ENCODE measurements around the gene APEH.

The APEH gene

GRCh38 chr3:49652218-49652902, 21.8 kb upstream of the APEH start:
- FAIRE-seq, result no peak

DNA sequence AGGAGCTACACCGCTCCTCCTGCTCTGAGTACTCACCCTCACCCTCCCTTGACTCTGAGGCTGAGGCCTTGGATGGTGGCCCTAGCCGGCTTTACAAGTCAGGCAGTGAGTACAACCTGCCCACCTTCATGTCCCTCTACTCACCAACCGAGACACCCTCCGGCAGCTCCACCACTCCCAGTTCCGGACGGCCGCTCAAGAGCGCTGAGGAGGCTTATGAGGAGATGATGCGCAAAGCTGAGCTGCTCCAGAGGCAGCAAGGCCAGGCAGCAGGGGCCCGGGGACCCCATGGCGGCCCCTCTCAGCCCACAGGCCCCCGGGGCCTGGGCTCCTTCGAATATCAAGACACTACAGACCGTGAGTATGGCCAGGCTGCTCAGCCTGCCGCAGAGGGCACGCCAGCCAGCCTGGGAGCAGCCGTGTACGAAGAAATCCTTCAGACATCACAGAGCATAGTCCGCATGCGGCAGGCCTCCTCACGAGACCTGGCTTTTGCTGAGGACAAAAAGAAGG, 21.2 kb upstream of the APEH start:
- FAIRE-seq, result no peak

DNA sequence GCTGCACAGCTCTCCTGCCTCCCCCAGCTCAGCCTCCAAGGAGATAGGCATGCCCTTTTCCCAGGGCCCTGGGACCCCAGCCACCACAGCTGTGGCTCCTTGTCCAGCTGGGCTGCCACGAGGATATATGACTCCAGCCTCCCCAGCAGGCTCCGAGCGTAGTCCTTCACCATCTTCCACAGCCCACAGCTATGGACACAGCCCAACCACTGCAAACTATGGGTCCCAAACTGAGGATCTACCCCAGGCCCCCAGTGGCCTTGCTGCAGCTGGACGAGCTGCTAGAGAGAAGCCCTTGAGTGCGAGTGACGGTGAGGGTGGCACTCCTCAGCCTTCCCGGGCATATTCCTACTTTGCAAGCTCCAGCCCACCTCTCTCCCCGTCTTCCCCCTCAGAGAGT, 20.5 kb upstream of the APEH start:
- no peak for FAIRE-seq

GRCh38 chr3:49654176-49654825, 19.9 kb upstream of the APEH start:
- FAIRE-seq, result no peak

GRCh38 chr3:49654955-49655556, 19.1 kb upstream of the APEH start:
- no peak for FAIRE-seq

- FAIRE-seq, result no peak
Measured at GRCh38 chr3:49655731-49656285, 18.3 kb upstream of the APEH start.

GRCh38 chr3:49656541-49657112, 17.5 kb upstream of the APEH start:
- FAIRE-seq, result no peak

DNA sequence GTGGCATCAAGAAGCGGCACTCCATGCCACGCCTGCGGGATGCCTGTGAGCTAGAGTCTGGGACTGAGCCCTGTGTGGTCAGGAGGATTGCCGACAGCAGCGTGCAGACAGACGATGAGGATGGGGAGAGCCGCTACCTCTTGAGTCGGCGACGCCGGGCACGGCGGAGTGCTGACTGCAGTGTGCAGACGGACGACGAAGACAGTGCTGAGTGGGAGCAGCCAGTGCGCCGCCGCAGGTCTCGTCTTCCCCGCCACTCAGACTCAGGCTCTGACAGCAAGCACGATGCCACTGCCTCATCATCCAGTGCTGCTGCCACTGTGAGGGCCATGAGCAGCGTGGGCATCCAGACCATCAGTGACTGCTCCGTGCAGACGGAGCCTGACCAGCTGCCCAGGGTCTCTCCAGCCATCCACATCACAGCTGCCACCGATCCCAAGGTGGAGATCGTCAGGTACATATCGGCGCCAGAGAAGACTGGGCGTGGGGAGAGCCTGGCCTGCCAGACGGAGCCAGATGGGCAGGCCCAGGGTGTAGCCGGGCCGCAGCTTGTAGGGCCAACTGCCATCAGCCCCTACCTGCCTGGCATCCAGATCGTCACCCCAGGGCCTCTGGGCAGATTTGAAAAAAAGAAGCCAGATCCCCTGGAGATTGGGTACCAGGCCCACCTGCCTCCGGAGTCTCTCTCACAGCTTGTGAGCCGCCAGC, 16.8 kb upstream of the APEH start:
- FAIRE-seq, result no peak

DNA sequence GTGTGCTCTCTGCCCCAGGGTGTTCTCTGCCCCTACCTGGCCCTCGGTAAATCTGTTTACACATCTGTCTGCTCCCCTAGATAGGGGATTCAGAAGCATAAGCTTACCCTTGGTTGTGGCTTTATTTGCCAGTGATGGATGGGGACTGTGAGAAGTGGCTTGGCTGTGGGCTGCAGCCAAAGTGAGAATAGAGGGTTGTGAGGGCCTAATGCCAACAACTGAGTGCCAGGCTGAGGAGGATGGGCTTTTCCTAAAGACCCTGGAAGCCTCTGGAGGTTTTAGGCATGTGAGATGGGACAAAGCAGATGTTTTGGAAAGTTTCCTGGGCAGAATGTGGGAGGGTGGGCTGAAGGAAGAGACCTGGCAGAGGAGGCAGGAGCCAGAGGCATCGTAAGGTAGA, 15.4 kb upstream of the APEH start:
- FAIRE-seq, result no peak

DNA sequence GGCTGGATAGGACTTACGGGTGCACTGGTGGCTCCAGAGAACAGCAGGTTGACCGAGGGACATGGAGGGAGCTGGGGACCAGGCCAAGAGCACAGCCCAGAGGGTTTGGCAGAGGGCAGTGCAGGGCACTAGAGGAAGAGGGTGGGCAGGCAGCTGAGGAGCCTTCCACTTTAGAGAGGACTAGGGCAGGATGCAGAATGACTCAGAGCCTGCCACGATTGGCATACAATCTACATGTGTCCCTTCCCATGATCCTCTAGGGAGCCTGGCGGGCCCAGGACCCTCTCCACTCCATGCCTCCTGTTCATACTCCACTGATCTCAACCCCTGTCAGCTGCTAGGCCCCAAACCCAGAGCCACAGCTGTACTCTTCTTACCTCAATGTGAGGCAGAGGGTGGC, 14.4 kb upstream of the APEH start:
- no peak for FAIRE-seq

GRCh38 chr3:49661281-49661680, 12.9 kb upstream of the APEH start:
- FAIRE-seq, result no peak

DNA sequence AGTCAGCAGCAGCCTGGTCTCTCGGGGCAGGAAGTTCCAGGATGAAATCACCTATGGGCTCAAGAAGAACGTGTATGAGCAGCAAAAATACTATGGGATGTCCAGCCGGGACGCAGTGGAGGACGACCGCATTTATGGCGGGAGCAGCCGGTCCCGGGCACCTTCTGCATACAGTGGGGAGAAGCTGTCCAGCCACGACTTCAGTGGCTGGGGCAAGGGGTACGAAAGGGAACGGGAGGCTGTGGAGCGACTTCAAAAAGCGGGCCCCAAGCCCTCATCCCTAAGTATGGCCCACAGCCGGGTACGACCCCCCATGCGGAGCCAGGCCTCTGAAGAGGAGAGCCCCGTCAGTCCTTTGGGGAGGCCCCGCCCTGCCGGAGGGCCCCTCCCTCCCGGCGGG, 12.1 kb upstream of the APEH start:
- no peak for FAIRE-seq

- no peak for FAIRE-seq
Measured at GRCh38 chr3:49662720-49663413, 11.3 kb upstream of the APEH start.

GRCh38 chr3:49663831-49664230, 10.3 kb upstream of the APEH start:
- no peak for FAIRE-seq

DNA sequence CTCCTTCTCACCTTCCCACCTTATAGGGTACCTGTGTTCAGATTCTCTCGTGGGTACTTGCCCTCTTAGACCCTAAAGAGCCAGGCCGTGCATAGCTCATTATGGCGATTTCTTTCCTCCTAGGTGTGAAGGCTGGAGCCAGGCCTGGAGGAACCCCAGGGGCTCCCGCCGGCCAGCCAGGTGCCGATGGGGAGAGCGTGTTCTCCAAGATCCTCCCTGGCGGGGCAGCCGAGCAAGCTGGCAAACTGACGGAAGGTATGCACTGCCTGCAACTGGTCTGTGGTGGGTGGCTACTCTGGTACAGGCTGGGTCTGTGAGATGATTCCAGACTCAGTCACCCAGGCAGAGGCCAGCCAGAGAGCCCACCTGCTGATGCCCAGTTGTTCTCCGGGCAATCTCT, 9.9 kb upstream of the APEH start:
- no peak for FAIRE-seq

- FAIRE-seq, result no peak
Measured at GRCh38 chr3:49665822-49666519, 8.2 kb upstream of the APEH start.

- no peak for FAIRE-seq
Measured at GRCh38 chr3:49666592-49666991, 7.6 kb upstream of the APEH start.

- no peak for FAIRE-seq
Measured at GRCh38 chr3:49667701-49668413, 6.3 kb upstream of the APEH start.

GRCh38 chr3:49668414-49668797, 5.7 kb upstream of the APEH start:
- no peak for FAIRE-seq

DNA sequence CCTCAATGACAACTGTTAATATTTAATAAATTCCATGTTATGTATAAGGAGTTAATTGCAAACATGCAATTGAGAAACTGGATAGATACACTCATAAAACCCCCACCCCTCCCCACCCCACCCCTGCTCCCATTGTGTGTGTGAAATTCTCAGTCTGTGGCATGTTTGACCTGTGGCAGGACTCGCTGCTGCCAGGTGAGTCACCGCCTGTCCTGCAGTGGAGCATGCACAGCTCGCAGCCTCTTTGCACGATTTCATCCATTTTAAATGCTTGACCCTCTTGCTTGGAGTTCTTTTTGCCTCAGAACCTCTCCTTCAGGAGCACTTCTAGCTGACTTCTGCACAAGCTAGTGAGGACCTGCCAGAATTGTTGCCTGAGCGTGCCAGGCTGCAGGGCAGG, 5.3 kb upstream of the APEH start:
- no peak for FAIRE-seq

DNA sequence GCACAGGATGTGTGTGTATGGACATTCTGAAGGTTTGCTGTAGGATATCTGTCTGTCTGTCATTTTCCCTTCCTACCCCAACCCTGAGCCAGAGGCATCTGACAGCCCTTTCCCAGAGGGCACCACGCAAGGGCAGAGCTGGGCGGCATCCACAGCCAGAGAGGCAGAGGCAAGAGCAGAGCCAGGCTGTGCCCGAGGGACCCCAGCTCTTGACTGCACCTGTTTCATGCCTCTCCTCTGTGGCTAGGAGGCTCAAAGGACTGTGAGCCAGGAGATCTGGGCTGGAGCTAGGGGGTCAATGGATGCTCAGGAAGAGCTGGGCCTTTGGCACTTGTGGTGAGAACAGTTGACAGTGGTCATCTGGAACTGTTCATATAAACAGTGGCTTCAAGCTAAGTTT, 4.8 kb upstream of the APEH start:
- FAIRE-seq, result no peak

Data from endometrium (tissue), 2 donors.